WTC11 (cell line): ENCODE results near the gene TMPRSS3. TPM values are rescaled to one million over a fixed set of nuclear protein-coding genes. Genes with fewer than 3 reads are reported as not detected.

Experiments used
- ATAC-seq: fragments of 200-7000 bp; cut with Tn5 transposase; 2 replicates; pipeline ENCODE4 v1.10.0; 2021; ENCODE audit warnings: mild to moderate bottlenecking, moderate library complexity
- CTCF ChIA-PET: fragments of 300-600 bp; sonication (Branson Sonifier 250); formaldehyde crosslinking; loops from one replicate; lab custom pipeline; 2021; ENCODE audit warnings: antibody characterized with exemption; lab: Charles Lee
- POLR2A ChIA-PET: fragments of 350-600 bp; sonication (Branson Sonifier 250); formaldehyde crosslinking; loops from one replicate; lab custom pipeline; 2021; ENCODE audit warnings: antibody characterized with exemption; lab: Charles Lee
- DNase-seq: peaks from one replicate; pipeline ENCODE4 v3.0.0; 2021; ENCODE audit warnings: low spot score
- H3K27ac Mint-ChIP-seq: 2 replicates; pipeline ENCODE4 v1.8.0; 2021; ENCODE audit warnings: mixed read lengths
- H3K27me3 Mint-ChIP-seq: 2 replicates; pipeline ENCODE4 v1.8.0; 2021; ENCODE audit warnings: low read depth, mild to moderate bottlenecking, moderate library complexity, mixed read lengths
- H3K36me3 Mint-ChIP-seq: 2 replicates; pipeline ENCODE4 v1.8.0; 2021; ENCODE audit warnings: mixed read lengths
- H3K4me1 Mint-ChIP-seq: 2 replicates; pipeline ENCODE4 v1.8.0; 2022; ENCODE audit warnings: mixed read lengths
- H3K4me3 Mint-ChIP-seq: 2 replicates; pipeline ENCODE4 v1.8.0; 2021; ENCODE audit warnings: mild to moderate bottlenecking, moderate library complexity, mixed read lengths
- H3K9me3 Mint-ChIP-seq: 2 replicates; pipeline ENCODE4 v1.8.0; 2021; ENCODE audit warnings: mixed read lengths
- CREM ChIP-seq: sonication (generic); formaldehyde crosslinking; IDR thresholded peaks from 2 replicates; pipeline ENCODE4 v1.8.1; 2022; ENCODE audit warnings: mild to moderate bottlenecking, missing genetic modification reagents, moderate library complexity
- SMAD4 ChIP-seq: sonication (generic); formaldehyde crosslinking; IDR thresholded peaks from 2 replicates; pipeline ENCODE4 v1.8.0; 2022; ENCODE audit warnings: mild to moderate bottlenecking, missing genetic modification reagents
- TCF7 ChIP-seq: sonication (generic); formaldehyde crosslinking; IDR thresholded peaks from 2 replicates; pipeline ENCODE4 v1.8.0; 2022; ENCODE audit warnings: mild to moderate bottlenecking, low read depth, missing genetic modification reagents, moderate library complexity
- TEAD4 ChIP-seq: sonication (generic); formaldehyde crosslinking; IDR thresholded peaks from 2 replicates; pipeline ENCODE4 v1.8.0; 2022; ENCODE audit warnings: mild to moderate bottlenecking, missing genetic modification reagents
- total RNA-seq: library from RNA; stranded (reverse); gene quantifications from 3 replicates; pipeline ENCODE4 v1.2.3, GENCODE V29; 2021
- TF ChIP-seq, protein P1 (sequence below): sonication (generic); formaldehyde crosslinking; IDR thresholded peaks from 2 replicates; pipeline ENCODE4 v1.8.1; 2023; ENCODE audit warnings: mild to moderate bottlenecking, moderate library complexity, missing genetic modification reagents
- TF ChIP-seq, protein P2 (sequence below): fragments of 200-600 bp; IDR thresholded peaks from 2 replicates; pipeline ENCODE4 v1.8.0; 2022; ENCODE audit warnings: antibody characterized with exemption
- TF ChIP-seq, protein P3 (sequence below): sonication (generic); formaldehyde crosslinking; IDR thresholded peaks from 2 replicates; pipeline ENCODE4 v1.8.0; 2023; ENCODE audit warnings: missing genetic modification reagents
- TF ChIP-seq, protein P4 (sequence below): fragments of 250-450 bp; sonication (Bioruptor Pico); conservative IDR thresholded peaks from 2 replicates; pipeline ENCODE4 v1.9.0; 2021; ENCODE audit warnings: mild to moderate bottlenecking
- TF ChIP-seq, protein P5 (sequence below): sonication (generic); formaldehyde crosslinking; conservative IDR thresholded peaks from 2 replicates; pipeline ENCODE4 v1.8.1; 2023; ENCODE audit warnings: mild to moderate bottlenecking, low read depth, missing genetic modification reagents, moderate library complexity
- TF ChIP-seq, protein P6 (sequence below): sonication (generic); formaldehyde crosslinking; IDR thresholded peaks from 2 replicates; pipeline ENCODE4 v1.8.1; 2023; ENCODE audit warnings: mild to moderate bottlenecking, missing genetic modification reagents
- TF ChIP-seq, protein P7 (sequence below): fragments of 250-450 bp; sonication (Bioruptor Pico); IDR thresholded peaks from 2 replicates; pipeline ENCODE4 v1.9.0; 2021; ENCODE audit warnings: mild to moderate bottlenecking
- TF ChIP-seq, protein P8 (sequence below): sonication (generic); formaldehyde crosslinking; IDR thresholded peaks from 2 replicates; pipeline ENCODE4 v1.8.0; 2022; ENCODE audit warnings: mild to moderate bottlenecking, missing genetic modification reagents

TMPRSS3 gene
- total RNA-seq, 1 experiment from 2014 or later: 0.39 TPM

DNA sequence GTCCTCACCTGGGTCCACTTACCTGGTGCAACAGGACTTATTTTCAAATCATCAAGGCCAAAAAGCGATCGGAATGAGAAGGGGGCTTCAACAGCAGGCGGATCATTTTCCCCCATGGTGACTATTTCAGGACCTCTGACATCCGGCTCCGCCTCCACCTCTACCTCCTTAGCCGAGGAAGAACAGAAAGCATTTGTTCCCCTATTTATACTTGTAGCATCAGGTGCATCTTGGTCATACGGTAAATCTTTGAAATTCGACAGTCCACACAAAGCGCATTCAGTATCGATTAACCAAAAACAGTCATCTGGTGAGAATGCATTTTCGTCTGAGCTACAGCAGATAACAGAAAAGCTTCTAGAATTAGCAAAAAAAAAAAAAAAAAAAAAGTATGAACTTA lies 550 bp downstream of the TMPRSS3 start (continued):
- TF ChIP-seq, protein P1, sequence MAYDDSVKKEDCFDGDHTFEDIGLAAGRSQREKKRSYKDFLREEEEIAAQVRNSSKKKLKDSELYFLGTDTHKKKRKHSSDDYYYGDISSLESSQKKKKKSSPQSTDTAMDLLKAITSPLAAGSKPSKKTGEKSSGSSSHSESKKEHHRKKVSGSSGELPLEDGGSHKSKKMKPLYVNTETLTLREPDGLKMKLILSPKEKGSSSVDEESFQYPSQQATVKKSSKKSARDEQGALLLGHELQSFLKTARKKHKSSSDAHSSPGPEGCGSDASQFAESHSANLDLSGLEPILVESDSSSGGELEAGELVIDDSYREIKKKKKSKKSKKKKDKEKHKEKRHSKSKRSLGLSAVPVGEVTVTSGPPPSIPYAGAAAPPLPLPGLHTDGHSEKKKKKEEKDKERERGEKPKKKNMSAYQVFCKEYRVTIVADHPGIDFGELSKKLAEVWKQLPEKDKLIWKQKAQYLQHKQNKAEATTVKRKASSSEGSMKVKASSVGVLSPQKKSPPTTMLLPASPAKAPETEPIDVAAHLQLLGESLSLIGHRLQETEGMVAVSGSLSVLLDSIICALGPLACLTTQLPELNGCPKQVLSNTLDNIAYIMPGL (CRISPR knock-in tag): no peak
- TF ChIP-seq, protein P2, sequence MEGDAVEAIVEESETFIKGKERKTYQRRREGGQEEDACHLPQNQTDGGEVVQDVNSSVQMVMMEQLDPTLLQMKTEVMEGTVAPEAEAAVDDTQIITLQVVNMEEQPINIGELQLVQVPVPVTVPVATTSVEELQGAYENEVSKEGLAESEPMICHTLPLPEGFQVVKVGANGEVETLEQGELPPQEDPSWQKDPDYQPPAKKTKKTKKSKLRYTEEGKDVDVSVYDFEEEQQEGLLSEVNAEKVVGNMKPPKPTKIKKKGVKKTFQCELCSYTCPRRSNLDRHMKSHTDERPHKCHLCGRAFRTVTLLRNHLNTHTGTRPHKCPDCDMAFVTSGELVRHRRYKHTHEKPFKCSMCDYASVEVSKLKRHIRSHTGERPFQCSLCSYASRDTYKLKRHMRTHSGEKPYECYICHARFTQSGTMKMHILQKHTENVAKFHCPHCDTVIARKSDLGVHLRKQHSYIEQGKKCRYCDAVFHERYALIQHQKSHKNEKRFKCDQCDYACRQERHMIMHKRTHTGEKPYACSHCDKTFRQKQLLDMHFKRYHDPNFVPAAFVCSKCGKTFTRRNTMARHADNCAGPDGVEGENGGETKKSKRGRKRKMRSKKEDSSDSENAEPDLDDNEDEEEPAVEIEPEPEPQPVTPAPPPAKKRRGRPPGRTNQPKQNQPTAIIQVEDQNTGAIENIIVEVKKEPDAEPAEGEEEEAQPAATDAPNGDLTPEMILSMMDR: no peak
- TF ChIP-seq, protein P3, sequence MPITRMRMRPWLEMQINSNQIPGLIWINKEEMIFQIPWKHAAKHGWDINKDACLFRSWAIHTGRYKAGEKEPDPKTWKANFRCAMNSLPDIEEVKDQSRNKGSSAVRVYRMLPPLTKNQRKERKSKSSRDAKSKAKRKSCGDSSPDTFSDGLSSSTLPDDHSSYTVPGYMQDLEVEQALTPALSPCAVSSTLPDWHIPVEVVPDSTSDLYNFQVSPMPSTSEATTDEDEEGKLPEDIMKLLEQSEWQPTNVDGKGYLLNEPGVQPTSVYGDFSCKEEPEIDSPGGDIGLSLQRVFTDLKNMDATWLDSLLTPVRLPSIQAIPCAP (CRISPR knock-in tag): no peak
- TF ChIP-seq, protein P4, sequence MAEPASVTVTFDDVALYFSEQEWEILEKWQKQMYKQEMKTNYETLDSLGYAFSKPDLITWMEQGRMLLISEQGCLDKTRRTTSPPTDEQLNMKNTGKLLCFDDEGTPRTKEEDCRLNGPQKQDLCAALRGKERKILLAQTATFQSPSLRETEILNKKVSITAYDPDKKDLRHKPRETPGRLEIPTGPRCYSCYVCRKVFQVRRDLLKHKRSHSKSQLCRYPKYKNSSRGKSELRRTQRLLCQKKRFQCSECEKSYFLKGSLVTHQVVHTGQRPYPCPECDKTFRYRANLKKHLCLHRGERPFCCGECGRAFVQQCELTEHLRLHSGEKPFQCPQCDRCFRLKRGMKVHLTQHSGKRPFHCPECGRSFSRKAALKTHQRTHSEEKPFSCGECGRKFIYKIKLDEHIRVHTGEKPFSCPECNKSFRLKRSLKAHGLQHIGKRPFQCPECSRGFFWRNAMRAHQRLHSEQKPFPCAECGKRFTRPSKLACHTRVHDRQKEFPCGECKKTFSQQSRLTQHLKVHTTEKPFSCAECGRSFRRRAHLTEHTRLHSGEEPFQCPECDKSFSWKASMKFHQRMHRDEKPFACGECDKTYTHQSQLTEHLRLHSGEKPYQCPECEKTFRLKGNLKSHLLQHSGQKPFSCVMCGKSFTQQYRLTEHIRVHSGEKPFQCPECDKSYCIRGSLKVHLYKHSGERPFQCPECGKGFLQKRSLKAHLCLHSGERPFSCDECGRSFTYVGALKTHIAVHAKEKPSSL (CRISPR knock-in tag): no peak
- TF ChIP-seq, protein P5, sequence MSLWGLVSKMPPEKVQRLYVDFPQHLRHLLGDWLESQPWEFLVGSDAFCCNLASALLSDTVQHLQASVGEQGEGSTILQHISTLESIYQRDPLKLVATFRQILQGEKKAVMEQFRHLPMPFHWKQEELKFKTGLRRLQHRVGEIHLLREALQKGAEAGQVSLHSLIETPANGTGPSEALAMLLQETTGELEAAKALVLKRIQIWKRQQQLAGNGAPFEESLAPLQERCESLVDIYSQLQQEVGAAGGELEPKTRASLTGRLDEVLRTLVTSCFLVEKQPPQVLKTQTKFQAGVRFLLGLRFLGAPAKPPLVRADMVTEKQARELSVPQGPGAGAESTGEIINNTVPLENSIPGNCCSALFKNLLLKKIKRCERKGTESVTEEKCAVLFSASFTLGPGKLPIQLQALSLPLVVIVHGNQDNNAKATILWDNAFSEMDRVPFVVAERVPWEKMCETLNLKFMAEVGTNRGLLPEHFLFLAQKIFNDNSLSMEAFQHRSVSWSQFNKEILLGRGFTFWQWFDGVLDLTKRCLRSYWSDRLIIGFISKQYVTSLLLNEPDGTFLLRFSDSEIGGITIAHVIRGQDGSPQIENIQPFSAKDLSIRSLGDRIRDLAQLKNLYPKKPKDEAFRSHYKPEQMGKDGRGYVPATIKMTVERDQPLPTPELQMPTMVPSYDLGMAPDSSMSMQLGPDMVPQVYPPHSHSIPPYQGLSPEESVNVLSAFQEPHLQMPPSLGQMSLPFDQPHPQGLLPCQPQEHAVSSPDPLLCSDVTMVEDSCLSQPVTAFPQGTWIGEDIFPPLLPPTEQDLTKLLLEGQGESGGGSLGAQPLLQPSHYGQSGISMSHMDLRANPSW (CRISPR knock-in tag): no peak
- TF ChIP-seq, protein P6, sequence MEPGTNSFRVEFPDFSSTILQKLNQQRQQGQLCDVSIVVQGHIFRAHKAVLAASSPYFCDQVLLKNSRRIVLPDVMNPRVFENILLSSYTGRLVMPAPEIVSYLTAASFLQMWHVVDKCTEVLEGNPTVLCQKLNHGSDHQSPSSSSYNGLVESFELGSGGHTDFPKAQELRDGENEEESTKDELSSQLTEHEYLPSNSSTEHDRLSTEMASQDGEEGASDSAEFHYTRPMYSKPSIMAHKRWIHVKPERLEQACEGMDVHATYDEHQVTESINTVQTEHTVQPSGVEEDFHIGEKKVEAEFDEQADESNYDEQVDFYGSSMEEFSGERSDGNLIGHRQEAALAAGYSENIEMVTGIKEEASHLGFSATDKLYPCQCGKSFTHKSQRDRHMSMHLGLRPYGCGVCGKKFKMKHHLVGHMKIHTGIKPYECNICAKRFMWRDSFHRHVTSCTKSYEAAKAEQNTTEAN: no peak
- TF ChIP-seq CREM (CRISPR knock-in tag) (no peak), SMAD4 (CRISPR knock-in tag) (no peak)
- TF ChIP-seq, protein P7, sequence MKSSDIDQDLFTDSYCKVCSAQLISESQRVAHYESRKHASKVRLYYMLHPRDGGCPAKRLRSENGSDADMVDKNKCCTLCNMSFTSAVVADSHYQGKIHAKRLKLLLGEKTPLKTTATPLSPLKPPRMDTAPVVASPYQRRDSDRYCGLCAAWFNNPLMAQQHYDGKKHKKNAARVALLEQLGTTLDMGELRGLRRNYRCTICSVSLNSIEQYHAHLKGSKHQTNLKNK (CRISPR knock-in tag): no peak
- TF ChIP-seq, protein P8, sequence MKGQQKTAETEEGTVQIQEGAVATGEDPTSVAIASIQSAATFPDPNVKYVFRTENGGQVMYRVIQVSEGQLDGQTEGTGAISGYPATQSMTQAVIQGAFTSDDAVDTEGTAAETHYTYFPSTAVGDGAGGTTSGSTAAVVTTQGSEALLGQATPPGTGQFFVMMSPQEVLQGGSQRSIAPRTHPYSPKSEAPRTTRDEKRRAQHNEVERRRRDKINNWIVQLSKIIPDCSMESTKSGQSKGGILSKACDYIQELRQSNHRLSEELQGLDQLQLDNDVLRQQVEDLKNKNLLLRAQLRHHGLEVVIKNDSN (CRISPR knock-in tag): no peak

DNA sequence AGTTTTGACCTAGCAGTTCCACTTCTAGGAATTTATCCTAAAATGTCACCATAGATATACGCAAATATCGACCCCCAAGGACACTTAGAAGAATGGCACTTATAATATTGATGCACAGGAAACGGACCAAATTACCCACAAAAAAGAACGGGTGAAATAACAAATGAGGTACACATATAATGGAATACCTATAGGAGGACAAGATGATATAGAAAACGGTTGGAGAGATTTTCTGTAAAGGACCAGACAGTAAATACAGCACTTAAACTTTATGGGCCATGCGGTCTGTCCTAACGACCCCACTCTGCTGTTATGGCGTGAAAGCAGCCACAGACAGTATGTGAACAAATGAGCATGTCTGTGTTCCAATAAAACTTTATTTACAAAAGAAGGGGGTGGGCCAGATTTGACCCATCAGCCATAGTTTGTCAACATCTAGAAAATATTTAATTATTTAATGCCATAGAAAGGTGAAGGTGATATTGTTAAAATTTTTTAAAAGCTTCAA lies 2.4 kb downstream of the TMPRSS3 start:
- peaks cover 14% of the 10 kb centered on the region for H3K4me1 Mint-ChIP-seq
- peaks cover 8% of the 10 kb centered on the region; the same call in 1 of the 2 replicates for H3K27me3 Mint-ChIP-seq
- TF ChIP-seq TEAD4 (CRISPR knock-in tag) (no peak), TCF7 (no peak)
- ATAC-seq (no peak), DNase-seq (no peak)
- CTCF ChIA-PET: interaction anchor here (1.3 kb wide), 1 partner anchor 84 kb away, joined by 5 read pairs; no protein-coding TSS in a partner anchor
- no peak overlapping the region for H3K27ac Mint-ChIP-seq
- POLR2A ChIA-PET: no interaction called here
- H3K9me3 Mint-ChIP-seq: 0 out of 2 replicates have a peak, but pooled peaks cover 5% of the 10 kb centered on the region
- no peaks in the 10 kb centered on the region for H3K36me3 Mint-ChIP-seq
- H3K4me3 Mint-ChIP-seq: no peak overlapping the region
